BJ (cell line): ENCODE data around the gene VDR. TPM values are rescaled to one million over a fixed set of nuclear protein-coding genes. Genes with fewer than 3 reads are reported as not detected.

Source experiments
- CTCF ChIA-PET: fragments of 350-600 bp; formaldehyde crosslinking; extraction: SDS; loops from one replicate; lab custom pipeline; 2021; ENCODE audit warnings: antibody characterized with exemption, inconsistent platforms; lab: Yijun Ruan, JAX
- POLR2A ChIA-PET: fragments of 300-600 bp; sonication (Branson Sonifier 250); formaldehyde crosslinking; extraction: SDS; loops from one replicate; lab custom pipeline; 2021; ENCODE audit warnings: antibody characterized with exemption; lab: Charles Lee
- DNase-seq: peaks from one replicate; pipeline ENCODE4 v3.0.0-alpha.2; 2011; ENCODE audit warnings: low read depth
- H3K27me3 ChIP-seq: 2 replicates; pipeline ENCODE4 v1.6.0; 2011; ENCODE audit warnings: low read length; ENCODE audit not compliant: control insufficient read depth, insufficient read depth
- H3K36me3 ChIP-seq: 2 replicates; pipeline ENCODE4 v1.5.1; 2011; ENCODE audit warnings: low read length; ENCODE audit not compliant: control insufficient read depth, insufficient read depth
- H3K4me3 ChIP-seq: 2 replicates; pipeline ENCODE4 v1.5.1; 2011; ENCODE audit warnings: low read depth, mild to moderate bottlenecking, control low read depth, low read length
- CTCF ChIP-seq: IDR thresholded peaks from 2 replicates; pipeline ENCODE4 v1.5.1; 2011; ENCODE audit warnings: low read depth, mild to moderate bottlenecking, control low read depth, inconsistent platforms, low read length, moderate library complexity; ENCODE audit not compliant: insufficient read depth
- polyA plus RNA-seq: library from polyadenylated mRNA; depleted of rRNA; stranded (reverse); fragments of >200 nt; gene quantifications from 2 replicates; pipeline ENCODE4 v1.2.3, GENCODE V29; 2011

VDR gene
- polyA plus RNA-seq, 1 experiment = 40.5 TPM

GRCh38 chr12:47856721-47857575, 47.8 kb downstream of the VDR start:
- CTCF ChIA-PET = interaction anchor here (1.0 kb wide), 1 partner anchor 19 kb away, joined by 3 read pairs; no protein-coding TSS in a partner anchor
- peaks cover 19% of the 10 kb centered on the region for H3K36me3 ChIP-seq

GRCh38 chr12:47856094-47856493, 48.7 kb downstream of the VDR start:
- POLR2A ChIA-PET = no interaction called here
- CTCF ChIA-PET = interaction anchor here (0.8 to 1.5 kb wide), 6 partner anchors 9 to 93 kb away, joined by 3 to 6 read pairs (median 3); no protein-coding TSS in a partner anchor
- Histone ChIP-seq H3K36me3 (peaks cover 25% of the 10 kb centered on the region), H3K4me3 (no peak overlapping the region), H3K27me3 (no peaks in the 10 kb centered on the region)
- no peak for TF ChIP-seq CTCF
- no peak for DNase-seq

More at GRCh38 chr12:47856721-47857575, 47.8 kb downstream of the VDR start:
- Histone ChIP-seq H3K27me3 (no peaks in the 10 kb centered on the region), H3K4me3 (no peak overlapping the region)
- no peak for TF ChIP-seq CTCF
- DNase-seq = no peak
- POLR2A ChIA-PET = no interaction called here

- Histone ChIP-seq H3K27me3 (no peaks in the 10 kb centered on the region), H3K4me3 (no peak overlapping the region), H3K36me3 (peaks cover 27% of the 10 kb centered on the region)
- DNase-seq = no peak
- TF ChIP-seq CTCF = no peak
- CTCF ChIA-PET = interaction anchor here (0.6 to 1.5 kb wide), 8 partner anchors 10 to 100 kb away, joined by 3 to 6 read pairs (median 3); no protein-coding TSS in a partner anchor
- POLR2A ChIA-PET = no interaction called here
Measured at GRCh38 chr12:47855502-47855901, 49.3 kb downstream of the VDR start.

- peaks cover 27% of the 10 kb centered on the region for H3K36me3 ChIP-seq
- CTCF ChIA-PET = interaction anchor here (1.3 to 1.5 kb wide), 3 partner anchors 11 to 15 kb away, joined by 3 to 6 read pairs (median 3); no protein-coding TSS in a partner anchor
- H3K27me3 ChIP-seq = no peaks in the 10 kb centered on the region
- no peak overlapping the region for H3K4me3 ChIP-seq
- TF ChIP-seq CTCF = no peak
- no peak for DNase-seq
- POLR2A ChIA-PET = no interaction called here
Measured at GRCh38 chr12:47854531-47854930, 50.3 kb downstream of the VDR start.

GRCh38 chr12:47852096-47852571, 52.7 kb downstream of the VDR start:
- H3K36me3 ChIP-seq = peaks cover 22% of the 10 kb centered on the region
- ChIA-PET POLR2A (interaction anchor here (0.6 kb wide), 1 partner anchor 201 kb away, joined by 27 read pairs; no protein-coding TSS in a partner anchor), CTCF (interaction anchor here (0.6 to 3.4 kb wide), 4 partner anchors 14 to 111 kb away, joined by 3 to 18 read pairs (median 4); no protein-coding TSS in a partner anchor)
- DNase-seq = no peak
- no peak overlapping the region for H3K4me3 ChIP-seq
- TF ChIP-seq CTCF = no peak
- no peaks in the 10 kb centered on the region for H3K27me3 ChIP-seq
